ENCODE data around the gene DYNLL1. TPM values are rescaled to one million over a fixed set of nuclear protein-coding genes. Genes with fewer than 3 reads are reported as not detected.
"Not testable (repeated sequence)": the region's sequence is repeated elsewhere in the genome, so short reads cannot be mapped to it uniquely, and the experiment has no call there.

Gene DYNLL1
- polyA plus RNA-seq, 2 donors = 1,023 to 1,071 TPM

GRCh38 chr12:120529641-120530417 is 33.9 kb downstream of the DYNLL1 start:
- H3K27ac ChIP-seq (ENCODE audit: low read depth in 2 of 2, low read length in 1 of 2) = peak overlapping the region; percentile 90 to 97
- H3K9me3 ChIP-seq (ENCODE audit: control insufficient read depth in 2 of 2, insufficient read depth in 1 of 2, low read depth in 1 of 2, low read length in 1 of 2) = no peaks in the 10 kb centered on the region
- 20 to 22% methylated on average over 19 of the region's 19 CpGs for WGBS, 2 donors
- H3K27me3 ChIP-seq (ENCODE audit: control insufficient read depth in 1 of 2, insufficient read depth in 2 of 2, low read length in 2 of 2) = no peaks in the 10 kb centered on the region
- no peaks in the 10 kb centered on the region for H3K4me1 ChIP-seq (ENCODE audit: control insufficient read depth in 2 of 2, insufficient read depth in 2 of 2, low read length in 1 of 2)
- H3K4me3 ChIP-seq (ENCODE audit: low read depth in 1 of 2, low read length in 2 of 2) = peak overlapping the region; percentile 11 to 78
- H3K36me3 ChIP-seq (ENCODE audit: control insufficient read depth in 2 of 2, insufficient read depth in 2 of 2, low read length in 1 of 2) = no peaks in the 10 kb centered on the region

- not testable (repeated sequence) for H3K27me3 ChIP-seq (ENCODE audit: control insufficient read depth in 1 of 2, insufficient read depth in 2 of 2, low read length in 2 of 2); H3K9me3 ChIP-seq (ENCODE audit: control insufficient read depth in 2 of 2, insufficient read depth in 1 of 2, low read depth in 1 of 2, low read length in 1 of 2); H3K4me1 ChIP-seq (ENCODE audit: control insufficient read depth in 2 of 2, insufficient read depth in 2 of 2, low read length in 1 of 2); H3K36me3 ChIP-seq (ENCODE audit: control insufficient read depth in 2 of 2, insufficient read depth in 2 of 2, low read length in 1 of 2)
- Histone ChIP-seq H3K27ac (ENCODE audit: low read depth in 2 of 2, low read length in 1 of 2) (peak overlapping the region; percentile 66 to 83), H3K4me3 (ENCODE audit: low read depth in 1 of 2, low read length in 2 of 2) (peak overlapping the region; percentile 11 to 78)
These were observed 34.5 kb downstream of the DYNLL1 start for GRCh38 chr12:120530418-120530761.

- no peaks in the 10 kb centered on the region for H3K27me3 ChIP-seq (ENCODE audit: control insufficient read depth in 1 of 2, insufficient read depth in 2 of 2, low read length in 2 of 2)
- H3K9me3 ChIP-seq (ENCODE audit: control insufficient read depth in 2 of 2, insufficient read depth in 1 of 2, low read depth in 1 of 2, low read length in 1 of 2) = no peaks in the 10 kb centered on the region
- H3K4me3 ChIP-seq (ENCODE audit: low read depth in 1 of 2, low read length in 2 of 2) = no peak overlapping the region
- H3K27ac ChIP-seq (ENCODE audit: low read depth in 2 of 2, low read length in 1 of 2) = no peak overlapping the region
- 71 to 73% methylated on average over 4 of the region's 4 CpGs for WGBS, 2 donors
- no peaks in the 10 kb centered on the region for H3K36me3 ChIP-seq (ENCODE audit: control insufficient read depth in 2 of 2, insufficient read depth in 2 of 2, low read length in 1 of 2)
- peaks cover 3 to 5% of the 10 kb centered on the region in 2 donors for H3K4me1 ChIP-seq (ENCODE audit: control insufficient read depth in 2 of 2, insufficient read depth in 2 of 2, low read length in 1 of 2)
These were observed 36.9 kb downstream of the DYNLL1 start for GRCh38 chr12:120532701-120533238.

- no peaks in the 10 kb centered on the region for H3K36me3 ChIP-seq (ENCODE audit: control insufficient read depth in 2 of 2, insufficient read depth in 2 of 2, low read length in 1 of 2)
- peak within 1 kb of the TSS; percentile 84 to 89 for H3K4me3 ChIP-seq (ENCODE audit: low read depth in 1 of 2, low read length in 2 of 2)
- no peaks in the 10 kb centered on the region for H3K9me3 ChIP-seq (ENCODE audit: control insufficient read depth in 2 of 2, insufficient read depth in 1 of 2, low read depth in 1 of 2, low read length in 1 of 2)
- peaks cover 3 to 5% of the 10 kb centered on the region in 2 donors for H3K4me1 ChIP-seq (ENCODE audit: control insufficient read depth in 2 of 2, insufficient read depth in 2 of 2, low read length in 1 of 2)
- WGBS, 2 donors = 0% methylated on average over 34 to 43 of the region's 43 CpGs
- peak within 1 kb of the TSS; percentile 83 to 99 for H3K27ac ChIP-seq (ENCODE audit: low read depth in 2 of 2, low read length in 1 of 2)
- H3K27me3 ChIP-seq (ENCODE audit: control insufficient read depth in 1 of 2, insufficient read depth in 2 of 2, low read length in 2 of 2) = no peaks in the 10 kb centered on the region
These were observed 38.3 kb downstream of the DYNLL1 start, which contains the start of gene RNF10 for GRCh38 chr12:120534203-120534702. RNF10 (plus strand) TSS chr12:120534356; CDS start chr12:120534812, 456 bp downstream.

GRCh38 chr12:120534703-120535655 is 39.1 kb downstream of the DYNLL1 start:
- no peaks in the 10 kb centered on the region for H3K27me3 ChIP-seq (ENCODE audit: control insufficient read depth in 1 of 2, insufficient read depth in 2 of 2, low read length in 2 of 2)
- peaks cover 3 to 5% of the 10 kb centered on the region in 2 donors for H3K4me1 ChIP-seq (ENCODE audit: control insufficient read depth in 2 of 2, insufficient read depth in 2 of 2, low read length in 1 of 2)
- H3K27ac ChIP-seq (ENCODE audit: low read depth in 2 of 2, low read length in 1 of 2) = peak overlapping the region; percentile 83 to 99
- WGBS, 2 donors = 1% methylated on average over 52 of the region's 52 CpGs
- peak overlapping the region; percentile 84 to 89 for H3K4me3 ChIP-seq (ENCODE audit: low read depth in 1 of 2, low read length in 2 of 2)
- H3K36me3 ChIP-seq (ENCODE audit: control insufficient read depth in 2 of 2, insufficient read depth in 2 of 2, low read length in 1 of 2) = no peaks in the 10 kb centered on the region
- no peaks in the 10 kb centered on the region for H3K9me3 ChIP-seq (ENCODE audit: control insufficient read depth in 2 of 2, insufficient read depth in 1 of 2, low read depth in 1 of 2, low read length in 1 of 2)

GRCh38 chr12:120536064-120536791 is 40.3 kb downstream of the DYNLL1 start:
- H3K27me3 ChIP-seq (ENCODE audit: control insufficient read depth in 1 of 2, insufficient read depth in 2 of 2, low read length in 2 of 2) = no peaks in the 10 kb centered on the region
- 41 to 46% methylated on average over 13 of the region's 13 CpGs for WGBS, 2 donors
- peaks cover 3 to 5% of the 10 kb centered on the region in 2 donors for H3K4me1 ChIP-seq (ENCODE audit: control insufficient read depth in 2 of 2, insufficient read depth in 2 of 2, low read length in 1 of 2)
- H3K27ac ChIP-seq (ENCODE audit: low read depth in 2 of 2, low read length in 1 of 2) = peak overlapping the region in 1 of 2 donors; percentile 45
- no peaks in the 10 kb centered on the region for H3K36me3 ChIP-seq (ENCODE audit: control insufficient read depth in 2 of 2, insufficient read depth in 2 of 2, low read length in 1 of 2)
- no peaks in the 10 kb centered on the region for H3K9me3 ChIP-seq (ENCODE audit: control insufficient read depth in 2 of 2, insufficient read depth in 1 of 2, low read depth in 1 of 2, low read length in 1 of 2)
- H3K4me3 ChIP-seq (ENCODE audit: low read depth in 1 of 2, low read length in 2 of 2) = peak overlapping the region; percentile 22 to 89

GRCh38 chr12:120537856-120538220 is 41.9 kb downstream of the DYNLL1 start:
- 24 to 43% methylated on average over 4 of the region's 4 CpGs for WGBS, 2 donors
- Histone ChIP-seq H3K36me3 (ENCODE audit: control insufficient read depth in 2 of 2, insufficient read depth in 2 of 2, low read length in 1 of 2) (no peaks in the 10 kb centered on the region), H3K4me1 (ENCODE audit: control insufficient read depth in 2 of 2, insufficient read depth in 2 of 2, low read length in 1 of 2) (peaks cover 3 to 5% of the 10 kb centered on the region in 2 donors), H3K4me3 (ENCODE audit: low read depth in 1 of 2, low read length in 2 of 2) (peak overlapping the region in 1 of 2 donors; percentile 89), H3K27ac (ENCODE audit: low read depth in 2 of 2, low read length in 1 of 2) (peak overlapping the region; percentile 40 to 57), H3K9me3 (ENCODE audit: control insufficient read depth in 2 of 2, insufficient read depth in 1 of 2, low read depth in 1 of 2, low read length in 1 of 2) (no peaks in the 10 kb centered on the region), H3K27me3 (ENCODE audit: control insufficient read depth in 1 of 2, insufficient read depth in 2 of 2, low read length in 2 of 2) (no peaks in the 10 kb centered on the region)

- Histone ChIP-seq H3K27ac (ENCODE audit: low read depth in 2 of 2, low read length in 1 of 2) (peak overlapping the region; percentile 76 to 86), H3K9me3 (ENCODE audit: control insufficient read depth in 2 of 2, insufficient read depth in 1 of 2, low read depth in 1 of 2, low read length in 1 of 2) (no peaks in the 10 kb centered on the region), H3K27me3 (ENCODE audit: control insufficient read depth in 1 of 2, insufficient read depth in 2 of 2, low read length in 2 of 2) (no peaks in the 10 kb centered on the region), H3K4me3 (ENCODE audit: low read depth in 1 of 2, low read length in 2 of 2) (peak overlapping the region in 1 of 2 donors; percentile 89), H3K4me1 (ENCODE audit: control insufficient read depth in 2 of 2, insufficient read depth in 2 of 2, low read length in 1 of 2) (peaks cover 3 to 5% of the 10 kb centered on the region in 2 donors), H3K36me3 (ENCODE audit: control insufficient read depth in 2 of 2, insufficient read depth in 2 of 2, low read length in 1 of 2) (no peaks in the 10 kb centered on the region)
- 14 to 16% methylated on average over 6 of the region's 6 CpGs for WGBS, 2 donors
These were observed 42.6 kb downstream of the DYNLL1 start for GRCh38 chr12:120538281-120539156.
